Type B pancreatic cell (in vitro differentiated cells): ENCODE measurements around the gene CAMSAP1. TPM values are rescaled to one million over a fixed set of nuclear protein-coding genes. Genes with fewer than 3 reads are reported as not detected.

Experiments
- DNase-seq: peaks from one replicate; pipeline ENCODE4 v3.0.0; 2021; ENCODE audit warnings: mixed read lengths; ENCODE audit not compliant: unreplicated experiment; ENCODE audit errors: extremely low spot score
- H3K27ac Mint-ChIP-seq: 2 replicates; pipeline ENCODE4 v1.8.0; 2021; ENCODE audit warnings: mild to moderate bottlenecking, mixed read lengths
- H3K27me3 Mint-ChIP-seq: 2 replicates; pipeline ENCODE4 v1.8.0; 2021; ENCODE audit warnings: mixed read lengths
- H3K36me3 Mint-ChIP-seq: 2 replicates; pipeline ENCODE4 v1.8.0; 2021; ENCODE audit warnings: mixed read lengths
- H3K4me1 Mint-ChIP-seq: one replicate; pipeline ENCODE4 v1.8.0; 2021; ENCODE audit warnings: mixed read lengths; ENCODE audit not compliant: unreplicated experiment
- H3K4me3 Mint-ChIP-seq: 2 replicates; pipeline ENCODE4 v1.8.0; 2021; ENCODE audit warnings: mild to moderate bottlenecking, mixed read lengths
- H3K9me3 Mint-ChIP-seq: 2 replicates; pipeline ENCODE4 v1.8.0; 2021; ENCODE audit warnings: mixed read lengths
- CTCF ChIP-seq: fragments of 200-600 bp; sonication (generic); conservative IDR thresholded peaks from 2 replicates; pipeline ENCODE4 v1.5.0; 2021; ENCODE audit warnings: antibody characterized with exemption, mild to moderate bottlenecking
- total RNA-seq: library from RNA; stranded (reverse); gene quantifications from 2 replicates; pipeline ENCODE4 v1.2.1, GENCODE V29; 2021; ENCODE audit warnings: low replicate concordance

The CAMSAP1 gene
- total RNA-seq, 1 donor from 2014 or later = 58.2 TPM

GRCh38 chr9:135802876-135803419 is 104.4 kb downstream of the CAMSAP1 start:
- no peaks in the 10 kb centered on the region for H3K9me3 Mint-ChIP-seq
- no peak overlapping the region for H3K4me3 Mint-ChIP-seq
- no peaks in the 10 kb centered on the region for H3K27me3 Mint-ChIP-seq
- no peak for TF ChIP-seq CTCF
- no peaks in the 10 kb centered on the region for H3K4me1 Mint-ChIP-seq
- H3K27ac Mint-ChIP-seq = no peak overlapping the region
- DNase-seq = no peak
- H3K36me3 Mint-ChIP-seq = no peaks in the 10 kb centered on the region

- Mint-ChIP-seq H3K4me3 (no peak overlapping the region), H3K9me3 (no peaks in the 10 kb centered on the region), H3K4me1 (no peaks in the 10 kb centered on the region), H3K36me3 (no peaks in the 10 kb centered on the region), H3K27me3 (no peaks in the 10 kb centered on the region), H3K27ac (no peak overlapping the region)
- no peak for TF ChIP-seq CTCF
- DNase-seq = no peak
Measured at GRCh38 chr9:135801070-135801469, 106.3 kb downstream of the CAMSAP1 start.

- H3K36me3 Mint-ChIP-seq = no peaks in the 10 kb centered on the region
- TF ChIP-seq CTCF = no peak
- H3K27me3 Mint-ChIP-seq = no peaks in the 10 kb centered on the region
- H3K4me3 Mint-ChIP-seq = no peak overlapping the region
- H3K4me1 Mint-ChIP-seq = no peaks in the 10 kb centered on the region
- H3K27ac Mint-ChIP-seq = no peak overlapping the region
- DNase-seq = no peak
- H3K9me3 Mint-ChIP-seq = no peaks in the 10 kb centered on the region
Measured at GRCh38 chr9:135799261-135799660, 108.1 kb downstream of the CAMSAP1 start.

GRCh38 chr9:135798263-135798585 is 109.1 kb downstream of the CAMSAP1 start:
- Mint-ChIP-seq H3K4me1 (no peaks in the 10 kb centered on the region), H3K27ac (no peak overlapping the region), H3K9me3 (no peaks in the 10 kb centered on the region), H3K36me3 (no peaks in the 10 kb centered on the region), H3K27me3 (no peaks in the 10 kb centered on the region), H3K4me3 (no peak overlapping the region)
- no peak for TF ChIP-seq CTCF
- no peak for DNase-seq

- Mint-ChIP-seq H3K27me3 (no peaks in the 10 kb centered on the region), H3K9me3 (no peaks in the 10 kb centered on the region), H3K4me1 (no peaks in the 10 kb centered on the region), H3K4me3 (no peak overlapping the region), H3K27ac (no peak overlapping the region), H3K36me3 (no peaks in the 10 kb centered on the region)
- peak; percentile 78 for TF ChIP-seq CTCF
- no peak for DNase-seq
Measured at GRCh38 chr9:135797507-135798262, 109.7 kb downstream of the CAMSAP1 start.
